ENCODE data around the gene PRR5.
A peak's percentile ranks its signal among the peaks of the same experiment; 100 is the strongest.
"Not testable (repeated sequence)": the region's sequence is repeated elsewhere in the genome, so short reads cannot be mapped to it uniquely, and the experiment has no call there.

PRR5 gene

GRCh38 chr22:44736581-44737405, 34.8 kb downstream of the PRR5 start:
- peak; percentile 76 for DNase-seq

- DNase-seq = peak; percentile 72
Measured at GRCh38 chr22:44737406-44738346, 35.7 kb downstream of the PRR5 start.

- peak; percentile 88 for DNase-seq
Measured at GRCh38 chr22:44738347-44738715, 36.3 kb downstream of the PRR5 start.

- no peak for DNase-seq
Measured at GRCh38 chr22:44739024-44739423, 37.0 kb downstream of the PRR5 start.

- DNase-seq = not testable (repeated sequence)
Measured at GRCh38 chr22:44739666-44740065, 37.7 kb downstream of the PRR5 start.

- DNase-seq = no peak
Measured at GRCh38 chr22:44740307-44740706, 38.3 kb downstream of the PRR5 start.

- DNase-seq = peak; percentile 66
Measured at GRCh38 chr22:44741929-44742328, 39.9 kb downstream of the PRR5 start.

GRCh38 chr22:44743247-44743646, 41.2 kb downstream of the PRR5 start:
- no peak for DNase-seq

GRCh38 chr22:44743804-44744211, 41.8 kb downstream of the PRR5 start:
- no peak for DNase-seq

GRCh38 chr22:44745853-44746789, 44.1 kb downstream of the PRR5 start:
- DNase-seq = no peak

- DNase-seq = not testable (repeated sequence)
Measured at GRCh38 chr22:44747784-44748127, 45.8 kb downstream of the PRR5 start.

GRCh38 chr22:44748524-44748923, 46.5 kb downstream of the PRR5 start:
- no peak for DNase-seq

- DNase-seq = no peak
Measured at GRCh38 chr22:44750481-44750880, 48.5 kb downstream of the PRR5 start.

GRCh38 chr22:44752285-44753188, 50.5 kb downstream of the PRR5 start, which contains the start of gene ARHGAP8:
Gene ARHGAP8 (plus strand): TSS chr22:44752575. CDS start chr22:44786528, 33,953 bp downstream.
- DNase-seq = peak; percentile 81

- no peak for DNase-seq
Measured at GRCh38 chr22:44753189-44754042, 51.4 kb downstream of the PRR5 start.

GRCh38 chr22:44754998-44755397, 53.0 kb downstream of the PRR5 start:
- DNase-seq = no peak

- no peak for DNase-seq
Measured at GRCh38 chr22:44755417-44755816, 53.4 kb downstream of the PRR5 start.

GRCh38 chr22:44755956-44756361, 54.0 kb downstream of the PRR5 start:
- peak; percentile 71 for DNase-seq

GRCh38 chr22:44758344-44758973, 56.5 kb downstream of the PRR5 start:
- DNase-seq = peak; percentile 48

GRCh38 chr22:44759001-44759400, 57.0 kb downstream of the PRR5 start:
- no peak for DNase-seq
